OCI-LY3 (cell line): Measurements from ENCODE around the gene C17orf100.

Experiments used
- CTCF ChIP-seq: fragments of 200-600, 300-600 bp; sonication (generic); IDR thresholded peaks from 2 replicates; pipeline ENCODE4 v1.5.1; 2014; ENCODE audit warnings: antibody characterized with exemption, low read length, low read depth
- EZH2phosphoT487 ChIP-seq: fragments of 200-600 bp; shearing (Covaris generic); IDR thresholded peaks from 2 replicates; pipeline ENCODE4 v1.6.1; 2018; ENCODE audit warnings: antibody characterized with exemption, mixed run types, low read depth

DNA sequence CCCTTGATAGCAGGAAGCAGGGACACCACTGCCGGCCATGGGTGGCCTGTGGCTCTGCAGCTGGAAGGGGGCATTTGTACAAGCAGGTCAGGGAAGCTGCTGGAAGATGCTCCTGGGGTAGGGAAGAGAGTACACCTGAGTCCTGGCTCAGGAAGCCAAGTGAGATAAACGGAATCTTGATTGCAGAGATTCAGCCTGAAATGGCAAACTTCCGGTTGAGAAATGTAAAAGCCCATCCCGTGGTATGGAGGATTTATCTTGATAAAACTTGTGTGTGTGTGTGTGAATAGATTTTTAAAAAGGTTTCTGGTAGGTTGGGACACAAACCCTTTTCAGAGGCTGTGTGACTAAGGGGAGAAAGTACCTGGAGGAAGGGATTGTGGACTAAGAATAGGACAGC lies 29.6 kb downstream of the C17orf100 start:
- TF ChIP-seq CTCF, result no peak
- no peak for TF ChIP-seq EZH2phosphoT487
